Measurements from ENCODE around the gene COL6A1. TPM values are rescaled to one million over a fixed set of nuclear protein-coding genes. Genes with fewer than 3 reads are reported as not detected.

COL6A1 gene
- total RNA-seq, 1 experiment from 2014 or later, result 193 TPM

DNA sequence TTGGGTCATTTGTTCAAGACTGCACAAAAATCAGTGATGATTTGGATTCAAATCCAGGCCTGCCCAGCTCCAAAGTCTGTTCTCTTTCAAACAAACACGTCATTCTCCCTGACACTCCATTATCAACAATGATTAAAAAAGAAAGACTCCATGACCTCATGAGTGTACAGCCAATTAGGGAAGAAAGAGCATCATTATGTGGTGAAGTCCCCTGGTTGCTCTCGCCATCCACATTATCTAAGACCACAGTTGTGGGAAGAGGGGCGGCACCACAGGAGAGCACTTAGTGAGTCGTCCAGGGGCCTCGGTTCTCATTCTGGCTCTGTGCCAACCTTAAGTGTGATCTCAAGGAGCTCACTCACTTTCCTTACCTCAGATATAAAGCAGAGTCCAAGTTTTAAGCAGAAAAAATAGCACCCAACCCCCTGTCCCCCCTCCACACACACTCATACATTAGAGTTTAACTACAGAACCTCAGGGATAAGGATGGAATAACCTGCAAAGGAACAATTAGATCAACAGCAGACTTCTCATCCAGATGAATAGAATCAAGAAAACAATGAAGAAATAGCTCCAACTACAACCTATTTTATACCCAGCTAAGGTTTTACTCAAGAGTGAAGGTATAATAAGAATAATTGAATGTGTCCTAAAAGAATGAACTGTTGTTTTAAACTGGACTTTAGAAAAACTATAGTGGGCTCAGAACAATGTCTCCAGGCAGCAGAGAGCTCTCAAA, 47.8 kb downstream of the COL6A1 start:
- Histone ChIP-seq H3K9ac (ENCODE audit: extremely low read depth, insufficient read length, low read length) (no peak overlapping the region), H4K8ac (replicated peaks; ENCODE audit: insufficient read length, low read depth, low read length) (no peak overlapping the region), H3K18ac (ENCODE audit: insufficient read length, low read depth, low read length) (no peak overlapping the region), H2BK5ac (ENCODE audit: insufficient read length, low read length) (no peak overlapping the region), H2AFZ (ENCODE audit: low read length) (no peak overlapping the region), H3T11ph (ENCODE audit: low read length) (no peak overlapping the region), H2AK5ac (ENCODE audit: insufficient read length, low read length) (no peak overlapping the region), H2BK15ac (ENCODE audit: low read depth, low read length) (no peak overlapping the region), H3K4me2 (ENCODE audit: insufficient read depth, insufficient read length, low read length) (no peak overlapping the region), H3K79me1 (ENCODE audit: insufficient read depth, low read depth, low read length, poor library complexity, severe bottlenecking) (no peaks in the 10 kb centered on the region), H3K23me2 (ENCODE audit: insufficient read length, low read depth, low read length, poor library complexity, severe bottlenecking) (no peaks in the 10 kb centered on the region), H3K79me2 (ENCODE audit: insufficient read depth, low read length) (no peaks in the 10 kb centered on the region), H3K9me3 (ENCODE audit: control insufficient read depth, low read depth, low read length) (no peaks in the 10 kb centered on the region), H4K20me1 (ENCODE audit: control insufficient read depth, insufficient read depth, insufficient read length) (no peaks in the 10 kb centered on the region), H3K4ac (ENCODE audit: low read depth, low read length) (no peak overlapping the region), H3K27me3 (ENCODE audit: insufficient read depth, low read length) (no peaks in the 10 kb centered on the region), H3K14ac (ENCODE audit: insufficient read depth, low read length) (no peak overlapping the region), H3K27ac (ENCODE audit: insufficient read length, low read depth, low read length) (no peak overlapping the region), H3K23ac (ENCODE audit: insufficient read length, low read depth, low read length) (no peak overlapping the region), H2BK12ac (ENCODE audit: insufficient read length, low read depth, low read length) (no peak overlapping the region), H2BK20ac (ENCODE audit: low read depth, low read length, poor library complexity, severe bottlenecking) (no peak overlapping the region), H3K56ac (ENCODE audit: insufficient read length, low read depth, low read length) (no peak overlapping the region), H4K5ac (ENCODE audit: insufficient read length, low read depth, low read length) (no peak overlapping the region), H4K91ac (ENCODE audit: insufficient read length, low read depth, low read length) (no peak overlapping the region), H2BK120ac (ENCODE audit: low read depth, low read length, poor library complexity, severe bottlenecking) (no peak overlapping the region), H3K4me1 (ENCODE audit: insufficient read depth, low read length) (no peaks in the 10 kb centered on the region)
- H3K4me1 Mint-ChIP-seq, result peaks cover 12 to 19% of the 10 kb centered on the region in 2 experiments
- no CpG with 5 or more reads among the region's 5 CpGs for WGBS (ENCODE audit: extremely low coverage, insufficient read length, low lambda C conversion rate)
- TF ChIP-seq CTCF (conservative IDR thresholded peaks at IDR 0.05), result no peak
- no peak overlapping the region for H3K4me3 Mint-ChIP-seq
- peaks cover 12% of the 10 kb centered on the region for H3K27me3 Mint-ChIP-seq (ENCODE audit: low read depth)
- no peaks in the 10 kb centered on the region for H3K36me3 Mint-ChIP-seq (ENCODE audit: insufficient read depth in 1 of 3, low read depth in 3 of 3)
- peaks cover 0 to 2% of the 10 kb centered on the region in 2 experiments; a peak in 2 of 5 replicates for H3K9me3 Mint-ChIP-seq
- no peak overlapping the region for H3K27ac Mint-ChIP-seq
- DNase-seq, result no peak
